Measurements from ENCODE around the gene BIVM. TPM values are rescaled to one million over a fixed set of nuclear protein-coding genes. Genes with fewer than 3 reads are reported as not detected.

BIVM gene
- total RNA-seq, 1 donor from 2014 or later = 13.3 TPM

DNA sequence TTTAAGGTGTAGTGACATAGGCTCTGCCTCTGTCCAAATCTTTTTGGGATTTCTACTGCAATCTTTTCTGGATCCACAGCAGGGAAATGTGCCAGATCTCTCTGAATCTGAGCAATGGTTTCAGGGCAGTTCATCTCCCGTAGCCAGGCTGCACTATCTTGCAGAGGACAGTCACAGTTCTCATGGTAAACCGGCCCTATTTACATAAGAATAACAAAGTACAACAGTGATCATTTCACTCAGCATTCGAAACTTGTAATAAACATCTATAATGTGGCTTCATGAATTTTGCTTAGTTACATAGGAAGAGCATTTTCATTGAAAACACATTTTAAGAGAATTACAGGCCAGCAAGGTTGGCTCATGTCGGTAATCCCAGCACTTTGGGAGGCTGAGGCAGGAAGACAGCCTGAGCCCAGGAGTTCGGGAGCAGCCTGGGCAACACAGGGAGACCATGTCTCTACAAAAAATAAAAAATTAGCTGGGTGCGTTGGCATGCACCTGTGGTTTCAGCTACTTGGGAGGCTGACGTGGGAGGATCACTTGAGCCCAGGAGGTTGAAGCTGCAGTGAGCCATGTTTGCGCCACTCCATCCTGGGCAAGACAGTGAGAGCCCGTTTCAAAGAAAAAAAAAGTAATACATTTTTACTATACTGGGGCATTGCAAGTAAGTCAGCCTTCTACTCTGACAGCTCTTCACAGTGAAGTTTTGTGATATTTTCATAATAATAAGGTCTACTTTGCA lies 5.1 kb upstream of the BIVM start:
- Histone ChIP-seq H3K4me1 (ENCODE audit: insufficient read depth, low read length) (peaks cover 7% of the 10 kb centered on the region), H3K9me3 (ENCODE audit: insufficient read depth, low read depth, low read length) (no peaks in the 10 kb centered on the region), H3K4me2 (ENCODE audit: low read length) (no peak overlapping the region), H3K27ac (ENCODE audit: low read depth, low read length) (no peak overlapping the region), H3K27me3 (ENCODE audit: insufficient read depth, low read length) (no peaks in the 10 kb centered on the region), H3K9ac (ENCODE audit: low read length) (no peak overlapping the region), H4K20me1 (ENCODE audit: insufficient read depth, low read length) (no peaks in the 10 kb centered on the region), H2AFZ (ENCODE audit: low read depth, low read length) (no peak overlapping the region), H3K4me3 (ENCODE audit: insufficient read depth, low read depth, low read length) (no peak overlapping the region), H3K36me3 (ENCODE audit: insufficient read depth, low read length) (peaks cover 5% of the 10 kb centered on the region), H3K79me2 (ENCODE audit: insufficient read depth, low read length) (peaks cover 21% of the 10 kb centered on the region)
- no peaks in the 10 kb centered on the region for H3K27me3 Mint-ChIP-seq (ENCODE audit: low read depth, unreplicated experiment)
- TF ChIP-seq, protein P1, sequence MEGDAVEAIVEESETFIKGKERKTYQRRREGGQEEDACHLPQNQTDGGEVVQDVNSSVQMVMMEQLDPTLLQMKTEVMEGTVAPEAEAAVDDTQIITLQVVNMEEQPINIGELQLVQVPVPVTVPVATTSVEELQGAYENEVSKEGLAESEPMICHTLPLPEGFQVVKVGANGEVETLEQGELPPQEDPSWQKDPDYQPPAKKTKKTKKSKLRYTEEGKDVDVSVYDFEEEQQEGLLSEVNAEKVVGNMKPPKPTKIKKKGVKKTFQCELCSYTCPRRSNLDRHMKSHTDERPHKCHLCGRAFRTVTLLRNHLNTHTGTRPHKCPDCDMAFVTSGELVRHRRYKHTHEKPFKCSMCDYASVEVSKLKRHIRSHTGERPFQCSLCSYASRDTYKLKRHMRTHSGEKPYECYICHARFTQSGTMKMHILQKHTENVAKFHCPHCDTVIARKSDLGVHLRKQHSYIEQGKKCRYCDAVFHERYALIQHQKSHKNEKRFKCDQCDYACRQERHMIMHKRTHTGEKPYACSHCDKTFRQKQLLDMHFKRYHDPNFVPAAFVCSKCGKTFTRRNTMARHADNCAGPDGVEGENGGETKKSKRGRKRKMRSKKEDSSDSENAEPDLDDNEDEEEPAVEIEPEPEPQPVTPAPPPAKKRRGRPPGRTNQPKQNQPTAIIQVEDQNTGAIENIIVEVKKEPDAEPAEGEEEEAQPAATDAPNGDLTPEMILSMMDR (IDR thresholded peaks at IDR 0.05; ENCODE audit: insufficient read depth, low read depth, low read length) = no peak
- TF ChIP-seq EZH2 (IDR thresholded peaks at IDR 0.05; ENCODE audit: insufficient read depth, low read length) = no peak
- H3K4me1 Mint-ChIP-seq (ENCODE audit: low read depth, unreplicated experiment) = peaks cover 2% of the 10 kb centered on the region
- no peak for FAIRE-seq
- H3K36me3 Mint-ChIP-seq (ENCODE audit: low read depth, unreplicated experiment) = peaks cover 2% of the 10 kb centered on the region
- H3K4me3 Mint-ChIP-seq (ENCODE audit: unreplicated experiment) = no peak overlapping the region
- no peaks in the 10 kb centered on the region for H3K9me3 Mint-ChIP-seq (ENCODE audit: unreplicated experiment)
- DNase-seq (ENCODE audit: low read depth) = no peak
- no peak overlapping the region for H3K27ac Mint-ChIP-seq (ENCODE audit: unreplicated experiment)

DNA sequence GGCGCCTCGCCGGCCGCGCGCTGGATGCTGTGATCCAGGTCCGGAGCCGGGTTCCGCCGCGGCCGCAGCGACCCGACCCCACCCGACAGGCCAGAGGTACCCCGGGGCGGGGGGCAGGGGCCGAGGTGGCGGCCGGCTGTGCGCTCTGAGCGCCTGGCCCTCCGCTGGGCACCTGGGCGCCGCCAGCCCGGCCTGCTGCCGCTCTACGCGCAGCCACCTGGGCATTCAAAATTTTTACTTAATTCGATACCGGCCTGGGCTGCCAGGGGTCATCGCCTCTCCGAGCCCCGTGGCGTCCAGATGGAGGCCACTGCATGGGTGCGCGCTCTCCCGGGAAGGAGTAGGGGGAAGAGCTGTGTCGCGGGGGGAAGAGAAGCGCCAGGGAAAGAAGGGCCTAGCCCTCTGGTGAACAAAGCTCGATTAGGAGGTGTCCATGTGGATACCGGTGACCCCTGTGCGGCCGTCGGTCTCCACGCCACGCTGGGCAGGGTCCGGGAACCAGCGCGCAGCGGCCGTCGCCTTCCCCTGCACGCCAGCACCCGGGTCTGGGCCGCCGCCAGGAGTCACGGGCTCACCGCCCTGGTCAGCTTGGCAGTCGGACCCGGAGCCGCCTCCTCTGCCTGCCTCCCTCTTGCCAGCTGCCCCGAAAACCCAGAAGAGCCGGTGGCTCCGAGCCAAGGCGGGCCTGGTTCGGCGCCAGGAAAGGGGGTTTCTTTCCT lies 666 bp downstream of the BIVM start:
- no peak for TF ChIP-seq EZH2 (IDR thresholded peaks at IDR 0.05; ENCODE audit: insufficient read depth, low read length)
- TF ChIP-seq, protein P1 (IDR thresholded peaks at IDR 0.05; ENCODE audit: insufficient read depth, low read depth, low read length) = no peak
- peak overlapping the region; percentile 99 for H2AFZ ChIP-seq (ENCODE audit: low read depth, low read length)
- peaks cover 5% of the 10 kb centered on the region for H4K20me1 ChIP-seq (ENCODE audit: insufficient read depth, low read length)
- Mint-ChIP-seq H3K4me1 (ENCODE audit: low read depth, unreplicated experiment) (peaks cover 7% of the 10 kb centered on the region), H3K9me3 (ENCODE audit: unreplicated experiment) (no peaks in the 10 kb centered on the region), H3K27me3 (ENCODE audit: low read depth, unreplicated experiment) (no peaks in the 10 kb centered on the region), H3K4me3 (ENCODE audit: unreplicated experiment) (peak overlapping the region; percentile 95), H3K27ac (ENCODE audit: unreplicated experiment) (peak overlapping the region; percentile 34), H3K36me3 (ENCODE audit: low read depth, unreplicated experiment) (no peaks in the 10 kb centered on the region)
- no peak for FAIRE-seq
- H3K4me3 ChIP-seq (ENCODE audit: insufficient read depth, low read depth, low read length) = peak overlapping the region; percentile 95
- H3K36me3 ChIP-seq (ENCODE audit: insufficient read depth, low read length) = no peaks in the 10 kb centered on the region
- no peaks in the 10 kb centered on the region for H3K27me3 ChIP-seq (ENCODE audit: insufficient read depth, low read length)
- peaks cover 12% of the 10 kb centered on the region for H3K4me1 ChIP-seq (ENCODE audit: insufficient read depth, low read length)
- H3K9ac ChIP-seq (ENCODE audit: low read length) = peak overlapping the region; percentile 87
- H3K4me2 ChIP-seq (ENCODE audit: low read length) = peak overlapping the region; percentile 92
- DNase-seq (ENCODE audit: low read depth) = peak; percentile 28
- peak overlapping the region; percentile 74 for H3K27ac ChIP-seq (ENCODE audit: low read depth, low read length)
- peaks cover 80% of the 10 kb centered on the region for H3K79me2 ChIP-seq (ENCODE audit: insufficient read depth, low read length)
- no peaks in the 10 kb centered on the region for H3K9me3 ChIP-seq (ENCODE audit: insufficient read depth, low read depth, low read length)
